Spinal cord (tissue), 10 donors: ENCODE results near the gene CHN2. TPM values are rescaled to one million over a fixed set of nuclear protein-coding genes. Genes with fewer than 3 reads are reported as not detected.

Experiments
- DNase-seq, 6 donors: peaks; one replicate each; pipeline versions ENCODE4 v3.0.0 to v3.0.0-alpha.2; 2013 to 2015; ENCODE audit warnings: low spot score in 6 of 6, low read depth in 4 of 6
- H3K27ac ChIP-seq: one replicate; pipeline ENCODE4 v1.5.1; 2013; ENCODE audit warnings: low read depth, low read length, control low read depth
- H3K27me3 ChIP-seq: one replicate; pipeline ENCODE4 v1.6.1; 2013; ENCODE audit warnings: low read length; ENCODE audit not compliant: control insufficient read depth, insufficient read depth
- H3K36me3 ChIP-seq: one replicate; pipeline ENCODE4 v1.6.1; 2013; ENCODE audit warnings: low read length; ENCODE audit not compliant: control insufficient read depth, insufficient read depth
- H3K4me1 ChIP-seq: one replicate; pipeline ENCODE4 v1.6.1; 2013; ENCODE audit warnings: low read length; ENCODE audit not compliant: control insufficient read depth, insufficient read depth
- H3K4me3 ChIP-seq: one replicate; pipeline ENCODE4 v1.5.1; 2013; ENCODE audit warnings: low read depth, low read length, control low read depth
- H3K9me3 ChIP-seq: one replicate; pipeline ENCODE4 v1.6.1; 2013; ENCODE audit warnings: low read length; ENCODE audit not compliant: control insufficient read depth, insufficient read depth
- WGBS: methylation state at CpG from one replicate; pipeline ENCODE4 v1.1.5; 2013; ENCODE audit warnings: missing lambda C conversion rate; ENCODE audit not compliant: insufficient coverage; 5-methylcytosine and 5-hydroxymethylcytosine counted together
- polyA plus RNA-seq, 2 donors: library from polyadenylated mRNA; unstranded; fragments of 120-200 nt; gene quantifications; one replicate each; pipeline ENCODE4 v1.2.1, GENCODE V29; 2013; ENCODE audit not compliant: insufficient read length in 2 of 2
- total RNA-seq, 2 donors: library from RNA; depleted of rRNA in 1 of 2; stranded (reverse); fragments of 120-200 nt in 1 of 2; fragments of >200 nt in 1 of 2; gene quantifications; one replicate each; pipeline versions ENCODE4 v1.2.3 to v1.2.4, GENCODE V29; 2013 to 2014
- donor health status: healthy.

Gene CHN2
- total and polyA plus RNA-seq, 4 donors, result 17.9 to 30.5 (median 21.4) TPM

GRCh38 chr7:29275493-29275892, 80.9 kb downstream of the CHN2 start:
- Histone ChIP-seq H3K27me3 (no peaks in the 10 kb centered on the region), H3K9me3 (no peaks in the 10 kb centered on the region), H3K27ac (no peak overlapping the region), H3K4me1 (peaks cover 3% of the 10 kb centered on the region), H3K36me3 (no peaks in the 10 kb centered on the region), H3K4me3 (no peak overlapping the region)
- WGBS, result 92% methylated on average over 1 of the region's 4 CpGs
- no peak for DNase-seq

- Histone ChIP-seq H3K36me3 (no peaks in the 10 kb centered on the region), H3K9me3 (no peaks in the 10 kb centered on the region), H3K4me3 (no peak overlapping the region), H3K4me1 (peaks cover 3% of the 10 kb centered on the region), H3K27ac (no peak overlapping the region), H3K27me3 (no peaks in the 10 kb centered on the region)
- WGBS, result 0% methylated on average over 1 of the region's 2 CpGs
- DNase-seq, result no peak
These were observed 81.6 kb downstream of the CHN2 start for GRCh38 chr7:29276199-29276598.

GRCh38 chr7:29276806-29277205, 82.2 kb downstream of the CHN2 start:
- Histone ChIP-seq H3K36me3 (no peaks in the 10 kb centered on the region), H3K4me3 (no peak overlapping the region), H3K27me3 (no peaks in the 10 kb centered on the region), H3K9me3 (no peaks in the 10 kb centered on the region), H3K4me1 (peaks cover 3% of the 10 kb centered on the region), H3K27ac (no peak overlapping the region)
- 86% methylated on average over 4 of the region's 4 CpGs for WGBS
- no peak for DNase-seq

DNA sequence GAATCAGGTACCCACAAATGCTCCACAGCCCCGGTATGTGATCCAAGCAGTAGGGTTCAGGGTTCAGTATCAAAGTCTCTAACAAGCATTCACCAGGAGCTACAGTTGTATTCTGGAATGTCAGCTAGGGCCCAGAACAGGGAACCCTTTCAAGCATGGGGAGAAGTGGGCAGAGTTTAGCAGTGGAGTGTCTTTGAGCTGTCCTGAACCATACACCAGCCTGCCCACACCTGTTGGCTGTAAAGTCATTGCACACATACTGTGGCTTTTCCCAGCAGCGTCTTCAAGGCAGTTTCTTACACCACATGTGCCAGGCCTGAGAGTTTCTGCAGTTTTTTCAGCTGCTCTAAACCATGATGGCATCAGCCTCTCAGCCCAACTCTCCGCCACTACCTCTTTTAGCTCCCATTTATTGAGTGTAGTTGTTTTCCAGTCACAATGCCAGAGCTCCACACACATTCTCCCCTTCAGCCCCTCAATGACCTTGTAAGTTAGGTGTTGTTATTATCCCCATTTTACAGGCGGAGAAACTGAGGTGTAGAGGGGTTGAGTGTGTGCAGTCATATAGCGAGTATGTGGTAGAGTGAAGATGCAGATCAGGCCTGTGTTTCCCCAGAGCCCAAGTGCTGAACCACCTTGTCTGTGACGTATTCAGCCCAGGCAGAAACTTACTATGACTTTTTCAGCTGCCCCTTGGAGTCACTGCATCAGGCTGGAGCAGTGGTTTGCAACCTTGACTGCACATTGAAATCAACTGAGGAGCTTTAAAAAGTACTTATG, 83.1 kb downstream of the CHN2 start:
- Histone ChIP-seq H3K27me3 (no peaks in the 10 kb centered on the region), H3K4me3 (no peak overlapping the region), H3K36me3 (no peaks in the 10 kb centered on the region), H3K27ac (no peak overlapping the region), H3K4me1 (peaks cover 3% of the 10 kb centered on the region), H3K9me3 (no peaks in the 10 kb centered on the region)
- 100% methylated on average over 3 of the region's 6 CpGs for WGBS
- DNase-seq, result no peak

DNA sequence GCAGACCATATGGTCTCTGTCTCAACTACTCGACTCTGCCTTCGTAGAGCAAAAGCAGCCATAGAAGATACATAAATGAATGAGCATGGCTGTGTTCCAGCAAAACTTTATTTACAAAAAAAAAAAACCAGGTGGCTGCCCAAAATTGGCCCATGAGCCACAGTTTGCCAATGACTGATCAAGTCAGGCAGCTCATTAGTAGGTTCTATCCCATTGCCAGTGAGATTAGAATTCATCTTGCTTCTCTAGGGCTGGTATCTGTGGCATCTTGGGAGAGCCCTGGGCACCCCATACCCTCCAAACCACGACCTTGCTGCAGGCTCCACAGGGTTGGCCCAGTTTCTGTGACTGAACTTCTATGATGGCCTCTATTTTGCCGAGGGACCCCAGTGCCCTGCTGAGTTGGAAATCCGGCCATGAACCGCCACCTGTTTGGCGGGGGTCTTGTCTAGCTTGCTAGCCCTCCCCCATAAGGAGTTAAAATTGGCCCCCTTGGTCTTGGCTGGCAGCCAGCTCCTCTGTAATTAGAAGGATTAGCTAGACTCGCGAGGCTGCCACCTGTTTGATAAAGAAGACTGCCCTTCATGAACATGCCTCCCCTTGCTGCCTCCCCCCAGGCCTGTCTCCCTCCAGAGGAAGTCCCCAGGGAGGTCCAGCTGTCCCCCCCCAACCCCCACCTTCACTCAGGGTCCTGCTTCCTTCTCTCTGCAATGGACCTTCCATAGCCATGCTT, 83.9 kb downstream of the CHN2 start:
- WGBS, result 67% methylated on average over 6 of the region's 9 CpGs
- H3K27me3 ChIP-seq, result no peaks in the 10 kb centered on the region
- DNase-seq, result peak in 1 of 6 donors; percentile 53
- peaks cover 3% of the 10 kb centered on the region for H3K4me1 ChIP-seq
- no peaks in the 10 kb centered on the region for H3K36me3 ChIP-seq
- no peak overlapping the region for H3K27ac ChIP-seq
- no peaks in the 10 kb centered on the region for H3K9me3 ChIP-seq
- H3K4me3 ChIP-seq, result no peak overlapping the region

GRCh38 chr7:29281782-29282541, 87.4 kb downstream of the CHN2 start:
- peak in 2 of 6 donors; percentile 49 to 69 for DNase-seq
- Histone ChIP-seq H3K27ac (no peak overlapping the region), H3K4me1 (no peaks in the 10 kb centered on the region), H3K4me3 (no peak overlapping the region), H3K27me3 (no peaks in the 10 kb centered on the region), H3K36me3 (no peaks in the 10 kb centered on the region), H3K9me3 (no peaks in the 10 kb centered on the region)
- 35% methylated on average over 8 of the region's 12 CpGs for WGBS

GRCh38 chr7:29282819-29283414, 88.3 kb downstream of the CHN2 start:
- H3K27me3 ChIP-seq, result no peaks in the 10 kb centered on the region
- no peak overlapping the region for H3K27ac ChIP-seq
- H3K4me3 ChIP-seq, result no peak overlapping the region
- 61% methylated on average over 9 of the region's 13 CpGs for WGBS
- H3K4me1 ChIP-seq, result no peaks in the 10 kb centered on the region
- no peak for DNase-seq
- H3K9me3 ChIP-seq, result no peaks in the 10 kb centered on the region
- no peaks in the 10 kb centered on the region for H3K36me3 ChIP-seq

DNA sequence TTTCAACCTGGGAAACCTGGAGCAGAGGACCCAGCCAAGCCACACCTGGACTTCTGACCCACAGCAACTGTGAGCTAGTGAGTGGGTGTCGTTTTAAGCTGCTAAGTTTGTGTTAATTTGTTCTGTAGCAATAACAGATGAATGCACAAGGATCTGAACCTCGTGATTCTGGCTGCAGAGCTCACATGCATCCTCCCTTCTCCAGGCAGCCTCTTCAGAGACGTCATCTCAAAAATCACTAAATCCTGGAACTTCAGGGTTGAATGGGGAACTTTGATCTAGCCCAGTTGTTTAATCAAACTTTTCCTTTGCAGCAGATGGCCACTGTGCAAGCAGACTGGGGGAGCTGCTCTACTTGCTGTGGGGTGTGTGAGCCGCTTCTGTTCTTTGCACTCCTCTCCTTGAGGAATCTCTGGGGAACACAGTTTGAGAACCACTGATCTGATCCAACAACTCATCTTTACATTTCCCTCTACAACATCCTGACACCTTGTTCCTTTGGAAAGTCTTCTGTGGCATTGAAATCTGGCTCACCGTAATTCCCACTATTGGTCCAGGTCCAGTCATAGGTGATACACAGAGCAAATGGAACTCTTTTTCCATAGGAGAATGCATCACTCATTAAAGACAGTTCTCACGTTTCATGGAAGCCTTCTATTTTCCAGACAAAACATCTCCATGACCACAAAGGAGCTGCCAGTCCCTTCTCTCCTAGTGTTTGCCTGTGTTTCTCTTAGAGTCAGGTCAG, 90.3 kb downstream of the CHN2 start:
- no peaks in the 10 kb centered on the region for H3K27me3 ChIP-seq
- no peak overlapping the region for H3K27ac ChIP-seq
- H3K36me3 ChIP-seq, result no peaks in the 10 kb centered on the region
- no peaks in the 10 kb centered on the region for H3K9me3 ChIP-seq
- no peak for DNase-seq
- 72% methylated on average over 2 of the region's 6 CpGs for WGBS
- H3K4me1 ChIP-seq, result peaks cover 6% of the 10 kb centered on the region
- no peak overlapping the region for H3K4me3 ChIP-seq

- no CpG with 5 or more reads among the region's 4 CpGs for WGBS
- no peak for DNase-seq
- Histone ChIP-seq H3K36me3 (no peaks in the 10 kb centered on the region), H3K27me3 (no peaks in the 10 kb centered on the region), H3K9me3 (no peaks in the 10 kb centered on the region), H3K4me3 (no peak overlapping the region), H3K4me1 (peaks cover 6% of the 10 kb centered on the region), H3K27ac (no peak overlapping the region)
These were observed 90.8 kb downstream of the CHN2 start for GRCh38 chr7:29285444-29285793.
